ENCODE data around the gene MYORG.
"Not testable (repeated sequence)": the region's sequence is repeated elsewhere in the genome, so short reads cannot be mapped to it uniquely, and the experiment has no call there.

MYORG gene

GRCh38 chr9:34362614-34363214 lies 14.0 kb downstream of the MYORG start:
- in situ Hi-C loops (cut with HindIII; ENCODE audit: low sequenced_read_pairs): no loop called here
- H3K4me3 ChIP-seq (ENCODE audit: low read depth, low read length): no peak overlapping the region
- no peak for DNase-seq (ENCODE audit: low read depth)
- TF ChIP-seq CTCF (IDR thresholded peaks at IDR 0.05; ENCODE audit: low read depth, low read length, missing control alignments): no peak

GRCh38 chr9:34352957-34353356 lies 23.7 kb downstream of the MYORG start:
- in situ Hi-C loops (cut with HindIII; ENCODE audit: low sequenced_read_pairs); DNase-seq (ENCODE audit: low read depth): not testable (repeated sequence)

GRCh38 chr9:34352122-34352652 lies 24.5 kb downstream of the MYORG start:
- DNase-seq (ENCODE audit: low read depth); in situ Hi-C loops (cut with HindIII; ENCODE audit: low sequenced_read_pairs); H3K4me3 ChIP-seq (ENCODE audit: low read depth, low read length): not testable (repeated sequence)

More at GRCh38 chr9:34352957-34353356, 23.7 kb downstream of the MYORG start:
- H3K4me3 ChIP-seq (ENCODE audit: low read depth, low read length): not testable (repeated sequence)

- TF ChIP-seq CTCF (IDR thresholded peaks at IDR 0.05; ENCODE audit: low read depth, low read length, missing control alignments): no peak
- in situ Hi-C loops (cut with HindIII; ENCODE audit: low sequenced_read_pairs): no loop called here
- no peak for DNase-seq (ENCODE audit: low read depth)
- H3K4me3 ChIP-seq (ENCODE audit: low read depth, low read length): no peak overlapping the region
These were observed 27.4 kb downstream of the MYORG start for GRCh38 chr9:34349324-34349723.

DNA sequence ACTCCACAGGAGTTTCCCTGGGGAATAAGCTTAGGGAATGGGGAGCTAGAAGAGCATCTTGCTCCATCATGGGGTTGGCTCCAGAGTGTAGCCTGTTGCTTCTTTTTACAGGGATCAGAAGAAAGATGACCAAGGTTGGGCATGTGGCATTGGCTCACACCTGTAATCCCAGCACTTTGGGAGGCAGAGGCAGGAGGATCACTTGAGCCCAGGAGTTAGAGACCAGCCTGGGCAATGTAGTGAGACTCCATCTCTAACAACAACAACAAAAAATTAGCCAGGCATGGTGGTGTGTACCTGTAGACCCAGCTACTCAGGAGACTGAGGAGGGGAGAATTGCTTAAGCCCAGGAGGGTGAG lies 28.9 kb downstream of the MYORG start:
- in situ Hi-C loops (cut with HindIII; ENCODE audit: low sequenced_read_pairs): no loop called here
- DNase-seq (ENCODE audit: low read depth): no peak
- TF ChIP-seq CTCF (IDR thresholded peaks at IDR 0.05; ENCODE audit: low read depth, low read length, missing control alignments): no peak
- no peak overlapping the region for H3K4me3 ChIP-seq (ENCODE audit: low read depth, low read length)

DNA sequence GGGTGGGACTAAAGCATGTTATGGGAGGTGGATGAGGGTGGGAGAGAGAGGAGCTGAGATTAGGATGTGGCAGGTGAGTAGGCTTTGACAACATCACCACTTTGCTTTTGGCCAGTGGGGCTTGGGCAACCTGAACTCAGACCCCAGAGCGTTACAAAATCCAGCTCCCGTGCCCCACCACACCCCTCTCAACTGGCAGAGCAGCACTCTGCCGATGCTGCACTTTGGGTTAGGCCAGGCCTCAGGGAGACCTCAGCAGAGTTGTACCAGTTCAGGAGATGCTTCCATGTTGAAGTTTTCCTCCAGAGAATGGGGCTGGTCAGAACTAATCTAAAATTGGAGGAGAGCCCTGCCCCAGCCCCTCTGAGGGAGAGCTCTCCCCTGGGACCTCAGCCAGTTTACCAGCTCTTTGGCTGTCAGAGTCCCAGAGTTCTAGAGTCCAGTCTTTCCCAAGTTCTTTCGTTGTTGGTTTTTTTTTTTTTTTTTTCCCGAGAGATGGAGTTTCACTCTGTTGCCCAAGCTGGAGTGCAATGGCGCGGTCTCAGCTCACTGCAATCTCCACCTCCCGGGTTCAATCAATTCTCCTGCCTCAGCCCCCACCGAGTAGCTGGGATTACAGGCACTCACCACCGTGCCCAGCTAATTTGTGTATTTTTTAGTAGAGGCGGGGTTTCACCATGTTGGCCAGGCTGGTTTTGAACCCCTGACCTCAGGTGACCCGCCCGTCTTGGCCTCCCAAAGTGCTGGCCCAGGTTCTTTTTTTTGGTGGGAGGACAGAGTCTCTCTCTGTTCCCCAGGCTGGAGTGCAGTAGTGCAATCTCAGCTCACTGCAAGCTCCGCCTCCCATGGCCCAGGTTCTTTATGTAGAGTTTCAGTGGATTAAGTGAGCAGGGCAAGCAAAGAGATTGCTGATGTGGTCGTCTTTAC lies 29.6 kb downstream of the MYORG start:
- in situ Hi-C loops (cut with HindIII; ENCODE audit: low sequenced_read_pairs): no loop called here
- DNase-seq (ENCODE audit: low read depth): no peak
- no peak for TF ChIP-seq CTCF (IDR thresholded peaks at IDR 0.05; ENCODE audit: low read depth, low read length, missing control alignments)
- H3K4me3 ChIP-seq (ENCODE audit: low read depth, low read length): no peak overlapping the region

GRCh38 chr9:34343605-34344004 lies 33.1 kb downstream of the MYORG start:
- DNase-seq (ENCODE audit: low read depth): no peak
- no peak overlapping the region for H3K4me3 ChIP-seq (ENCODE audit: low read depth, low read length)
- TF ChIP-seq CTCF (IDR thresholded peaks at IDR 0.05; ENCODE audit: low read depth, low read length, missing control alignments): no peak
- in situ Hi-C loops (cut with HindIII; ENCODE audit: low sequenced_read_pairs): no loop called here

Measured in astrocyte of the cerebellum (primary cell).